Psoas muscle (tissue), 8 donors: ENCODE data around the gene CDC42BPA. TPM values are rescaled to one million over a fixed set of nuclear protein-coding genes. Genes with fewer than 3 reads are reported as not detected.
A peak's percentile ranks its signal among the peaks of the same experiment; 100 is the strongest.
"Not testable (repeated sequence)": the region's sequence is repeated elsewhere in the genome, so short reads cannot be mapped to it uniquely, and the experiment has no call there.

Experiments used
- ATAC-seq, 4 donors: fragments of 200-7000 bp; cut with Tn5 transposase; one replicate each; pipeline ENCODE4 v1.9.1; 2020; ENCODE audit warnings: moderate library complexity in 3 of 4, mild to moderate bottlenecking in 2 of 4
- DNase-seq, 2 donors: peaks; one replicate each; pipeline ENCODE4 v3.0.0-alpha.2; 2020
- H3K27ac ChIP-seq: fragments of 200-600 bp; one replicate; pipeline ENCODE4 v1.8.0; 2022
- H3K27me3 ChIP-seq, 3 donors: fragments of 200-600 bp in 1 of 3; one replicate each; pipeline versions ENCODE4 v1.6.1 to v1.8.0; 2013 to 2022; ENCODE audit warnings: low read length in 2 of 3, mild to moderate bottlenecking in 2 of 3, moderate library complexity in 1 of 3; ENCODE audit not compliant: insufficient read depth in 3 of 3
- H3K36me3 ChIP-seq, 2 donors: fragments of 200-600 bp in 1 of 2; one replicate each; pipeline versions ENCODE4 v1.6.1 to v1.8.0; 2013 to 2022; ENCODE audit warnings: low read depth in 1 of 2, mild to moderate bottlenecking in 1 of 2, moderate library complexity in 1 of 2; ENCODE audit not compliant: insufficient read depth in 1 of 2
- H3K4me1 ChIP-seq: fragments of 200-600 bp; one replicate; pipeline ENCODE4 v1.8.0; 2022
- H3K4me3 ChIP-seq: fragments of 200-600 bp; one replicate; pipeline ENCODE4 v1.8.0; 2022; ENCODE audit warnings: mild to moderate bottlenecking
- H3K9me3 ChIP-seq: fragments of 200-600 bp; one replicate; pipeline ENCODE4 v1.8.0; 2022
- CTCF ChIP-seq: fragments of 200-600 bp; IDR thresholded peaks from one replicate; pipeline ENCODE4 v1.8.0; 2022; ENCODE audit warnings: antibody characterized with exemption
- WGBS, 3 donors: extraction: QIAGEN DNeasy Blood & Tissue Kit; methylation state at CpG; one replicate each; pipeline versions ENCODE4 v1.1.6 to v1.1.7; 2013; 5-methylcytosine and 5-hydroxymethylcytosine counted together
- intact Hi-C, 2 donors: fragments of 100-400 bp; cut with DNase I; formaldehyde crosslinking; loops; one replicate each; pipeline versions ENCODE4 v1.11.0 to v1.14.2; 2022
- polyA plus RNA-seq, 3 donors: library from polyadenylated mRNA; stranded (reverse); fragments of 200-250 nt; gene quantifications; one replicate each; pipeline ENCODE4 v1.2.3, GENCODE V29; 2013
- total RNA-seq, 4 donors: library from RNA; stranded (reverse); fragmentation: NEBNext Ultra II Directional in 2 of 4; extraction: Animal tissue kit (Norgen Biotek cat#: 25700) in 2 of 4; gene quantifications; one replicate each; pipeline versions ENCODE4 v1.2.1 to v1.2.4, GENCODE V29; 2021 to 2023
- donor health status: healthy with polysubstance abuse.
- donor health status: DM: no; HTN: no; CAD: no; lungs with moderate emphysema.
- donor health status: Bipolar disorder and iron deficiency.
- donor health status: healthy.
- donor health status: DM: yes; HTN: yes; CAD: no.
- donor health status: DM: no; HTN: no; CAD: no.
- donor health status: DM: no; HTN: no; CAD: no.
- donor health status: DM: yes; HTN: yes; CAD: no.

Gene CDC42BPA
- total and polyA plus RNA-seq, 7 donors, result 5.3 to 23.0 (median 15.7) TPM

GRCh38 chr1:227134686-227135314 lies 183.5 kb downstream of the CDC42BPA start:
- Histone ChIP-seq H3K36me3 (peaks cover 3 to 22% of the 10 kb centered on the region in 2 donors), H3K27me3 (no peaks in the 10 kb centered on the region), H3K9me3 (no peaks in the 10 kb centered on the region), H3K27ac (no peak overlapping the region), H3K4me3 (no peak overlapping the region), H3K4me1 (no peaks in the 10 kb centered on the region)
- TF ChIP-seq CTCF, result no peak
- DNase-seq (no peak), ATAC-seq (no peak)
- intact Hi-C loops, result loop anchor here in 1 of 2 donors (5.0 to 10.0 kb wide), 3 partner anchors 130 to 303 kb away; partner anchors contain the start of gene CDC42BPA
- WGBS, 3 donors, result 78 to 90% (median 83%) methylated on average over 2 of the region's 2 CpGs

GRCh38 chr1:227132695-227133094 lies 185.6 kb downstream of the CDC42BPA start:
- H3K36me3 ChIP-seq, result peaks cover 0 to 15% of the 10 kb centered on the region in 2 donors
- not testable (repeated sequence) for DNase-seq, H3K27me3 ChIP-seq, H3K27ac ChIP-seq, ATAC-seq, H3K4me1 ChIP-seq, H3K4me3 ChIP-seq, H3K9me3 ChIP-seq
- intact Hi-C loops, result loop anchor here in 1 of 2 donors (5.0 to 10.0 kb wide), 3 partner anchors 128 to 305 kb away; partner anchors contain the start of gene CDC42BPA
- 93 to 98% (median 96%) methylated on average over 8 to 29 of the region's 32 CpGs for WGBS, 3 donors

- WGBS, 3 donors, result 74 to 77% (median 77%) methylated on average over 3 of the region's 3 CpGs
- Histone ChIP-seq H3K4me3 (no peak overlapping the region), H3K27me3 (no peaks in the 10 kb centered on the region), H3K27ac (no peak overlapping the region), H3K36me3 (peaks cover 0 to 22% of the 10 kb centered on the region in 2 donors), H3K9me3 (no peaks in the 10 kb centered on the region), H3K4me1 (no peaks in the 10 kb centered on the region)
- peak in 2 of 4 donors; percentile 57 to 63 for ATAC-seq
- intact Hi-C loops, result loop anchor here in 1 of 2 donors (5.0 to 10.0 kb wide), 3 partner anchors 126 to 306 kb away; partner anchors contain the start of gene CDC42BPA
- peak; percentile 49 for TF ChIP-seq CTCF
- DNase-seq, result no peak
Measured at GRCh38 chr1:227131193-227131592, 187.1 kb downstream of the CDC42BPA start.

GRCh38 chr1:227127891-227128290 lies 190.4 kb downstream of the CDC42BPA start:
- ATAC-seq (no peak), DNase-seq (no peak)
- Histone ChIP-seq H3K4me3 (no peak overlapping the region), H3K36me3 (peaks cover 0 to 22% of the 10 kb centered on the region in 2 donors), H3K9me3 (no peaks in the 10 kb centered on the region), H3K27me3 (no peaks in the 10 kb centered on the region), H3K4me1 (no peaks in the 10 kb centered on the region), H3K27ac (no peak overlapping the region)
- WGBS, 3 donors, result 92 to 94% (median 94%) methylated on average over 3 of the region's 3 CpGs
- intact Hi-C loops, result loop anchor here in 1 of 2 donors (10.0 kb wide), 1 partner anchor 307 kb away; no protein-coding TSS in a partner anchor
- no peak for TF ChIP-seq CTCF

- Histone ChIP-seq H3K4me1 (no peaks in the 10 kb centered on the region), H3K36me3 (peaks cover 0 to 22% of the 10 kb centered on the region in 2 donors), H3K27me3 (no peaks in the 10 kb centered on the region), H3K27ac (no peak overlapping the region), H3K4me3 (no peak overlapping the region), H3K9me3 (no peaks in the 10 kb centered on the region)
- 59 to 73% (median 65%) methylated on average over 3 of the region's 3 CpGs for WGBS, 3 donors
- no peak for TF ChIP-seq CTCF
- intact Hi-C loops, result loop anchor here in 1 of 2 donors (10.0 kb wide), 1 partner anchor 309 kb away; no protein-coding TSS in a partner anchor
- DNase-seq, result no peak
- no peak for ATAC-seq
Measured at GRCh38 chr1:227125929-227126545, 192.3 kb downstream of the CDC42BPA start.
